ENCODE data around the gene CCL16.

CCL16 gene

GRCh38 chr17:35932586-35932985 lies 48.7 kb downstream of the CCL16 start:
- H3K9me3 ChIP-seq (ENCODE audit: control insufficient read depth, low read depth, low read length), result no peaks in the 10 kb centered on the region
- no peak overlapping the region for H3K9ac ChIP-seq (ENCODE audit: low read length)
- H3K36me3 ChIP-seq (ENCODE audit: control insufficient read depth, low read depth, low read length), result no peaks in the 10 kb centered on the region
- H3K4me3 ChIP-seq (ENCODE audit: low read length), result no peak overlapping the region
- H3K27me3 ChIP-seq (ENCODE audit: control insufficient read depth, insufficient read depth, low read length), result peaks cover 8% of the 10 kb centered on the region
- H3K27ac ChIP-seq (ENCODE audit: low read length), result no peak overlapping the region
- H3K4me1 ChIP-seq (ENCODE audit: control insufficient read depth, low read depth, low read length), result peaks cover 12% of the 10 kb centered on the region

DNA sequence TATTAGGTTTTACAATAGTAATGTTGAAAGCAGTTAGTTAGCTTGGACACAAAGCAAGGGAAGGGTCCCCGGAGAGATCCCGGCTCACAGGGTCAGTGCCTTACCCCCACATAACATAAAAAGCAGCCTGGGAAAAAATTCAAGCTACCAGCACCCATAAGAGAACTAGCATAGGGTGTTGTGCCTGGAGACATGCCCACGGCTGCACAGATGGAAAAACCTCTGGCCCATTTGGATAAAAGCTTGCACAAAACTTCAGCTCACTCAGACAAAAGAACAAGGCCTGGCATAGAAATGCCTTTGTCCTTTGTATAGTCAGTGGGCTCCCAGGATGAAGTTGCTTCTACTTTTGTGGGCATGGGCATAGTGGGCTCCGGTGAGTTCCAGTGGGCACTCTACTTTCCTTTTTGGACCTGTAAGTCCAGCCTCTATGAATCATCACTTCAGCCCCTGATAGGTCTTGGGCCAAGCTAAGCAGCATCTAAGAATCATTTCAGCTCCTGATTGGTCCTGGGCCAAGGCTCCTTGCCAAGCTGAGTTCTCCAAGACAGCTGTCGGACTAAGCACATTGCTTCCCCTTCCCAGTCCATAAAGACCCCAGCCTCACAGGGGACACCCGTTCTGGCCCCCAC lies 49.4 kb downstream of the CCL16 start:
- peaks cover 8% of the 10 kb centered on the region for H3K27me3 ChIP-seq (ENCODE audit: control insufficient read depth, insufficient read depth, low read length)
- H3K9me3 ChIP-seq (ENCODE audit: control insufficient read depth, low read depth, low read length), result no peaks in the 10 kb centered on the region
- H3K4me3 ChIP-seq (ENCODE audit: low read length), result no peak overlapping the region
- no peak overlapping the region for H3K9ac ChIP-seq (ENCODE audit: low read length)
- H3K4me1 ChIP-seq (ENCODE audit: control insufficient read depth, low read depth, low read length), result peaks cover 12% of the 10 kb centered on the region
- no peaks in the 10 kb centered on the region for H3K36me3 ChIP-seq (ENCODE audit: control insufficient read depth, low read depth, low read length)
- no peak overlapping the region for H3K27ac ChIP-seq (ENCODE audit: low read length)

DNA sequence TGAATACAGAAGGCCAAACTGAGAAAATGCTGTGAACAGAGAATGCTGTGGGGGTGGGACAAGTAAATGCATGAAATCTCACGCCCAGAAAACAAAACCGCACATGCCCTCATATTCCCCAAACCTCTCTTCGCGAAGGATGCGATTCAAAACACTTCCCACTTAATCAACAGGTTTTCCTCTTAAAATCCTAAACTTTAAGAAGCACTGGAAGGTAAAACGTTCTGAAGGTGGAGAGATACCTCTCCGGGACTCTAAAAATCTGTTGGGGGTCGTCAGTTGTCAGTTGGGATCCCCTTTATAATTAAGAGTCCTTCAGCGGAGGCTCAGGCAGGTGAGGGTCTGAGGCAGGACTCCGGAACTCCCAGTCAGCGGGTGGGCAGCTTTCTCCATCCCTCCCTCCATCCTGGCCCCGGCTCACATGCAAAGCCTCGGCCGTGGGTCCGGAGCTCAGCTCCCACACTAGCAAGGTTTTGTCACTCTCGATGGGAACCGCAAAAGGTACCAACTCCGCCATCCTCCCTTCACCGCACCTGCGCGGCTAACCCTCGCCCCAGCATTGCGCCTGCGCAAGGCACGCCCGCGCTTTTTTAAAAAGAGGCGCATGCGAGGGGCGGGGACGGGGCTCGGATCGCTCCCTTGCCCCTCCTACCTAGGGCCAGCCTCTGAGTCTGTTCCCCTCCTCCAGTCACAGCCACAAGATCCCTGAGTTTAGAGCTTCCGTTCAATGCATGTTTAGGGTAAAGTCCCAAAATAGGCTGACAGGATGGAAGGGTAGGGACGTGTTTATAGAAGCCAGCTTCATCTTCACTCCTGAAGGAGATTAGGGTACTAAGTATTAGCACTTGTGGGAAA lies 50.9 kb downstream of the CCL16 start, which contains the start of gene RDM1:
Gene RDM1, minus strand, starts transcription at position 563 of the 855 bp plus-strand sequence. Its CDS starts 46 bp downstream, at position 517.
- Histone ChIP-seq H3K9me3 (ENCODE audit: control insufficient read depth, low read depth, low read length) (no peaks in the 10 kb centered on the region), H3K4me1 (ENCODE audit: control insufficient read depth, low read depth, low read length) (peaks cover 12% of the 10 kb centered on the region), H3K9ac (ENCODE audit: low read length) (peak within 1 kb of the TSS; percentile 29), H3K36me3 (ENCODE audit: control insufficient read depth, low read depth, low read length) (no peaks in the 10 kb centered on the region), H3K27me3 (ENCODE audit: control insufficient read depth, insufficient read depth, low read length) (peaks cover 8% of the 10 kb centered on the region), H3K4me3 (ENCODE audit: low read length) (peak within 1 kb of the TSS; percentile 86), H3K27ac (ENCODE audit: low read length) (no peak within 1 kb of the TSS)

DNA sequence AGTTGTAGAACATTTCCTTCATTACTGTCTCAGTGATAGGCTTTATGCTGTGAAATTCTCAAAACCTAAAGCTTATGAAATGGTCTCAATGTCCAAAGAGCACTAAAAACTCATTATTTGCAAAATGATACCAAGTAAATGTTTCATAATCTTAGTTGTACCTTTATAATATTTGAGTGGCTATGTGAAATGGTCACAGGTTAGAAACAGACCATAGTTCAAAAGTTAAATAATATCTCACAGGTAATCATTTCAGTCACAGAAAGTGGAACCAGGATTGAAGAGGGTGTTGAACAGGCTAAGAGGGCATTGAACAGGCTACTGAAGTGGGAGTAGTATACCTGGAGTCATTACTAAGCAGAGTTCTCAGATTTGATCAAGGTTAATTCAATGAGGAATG lies 53.6 kb downstream of the CCL16 start:
- no peak overlapping the region for H3K27ac ChIP-seq (ENCODE audit: low read length)
- H3K27me3 ChIP-seq (ENCODE audit: control insufficient read depth, insufficient read depth, low read length), result peaks cover 8% of the 10 kb centered on the region
- H3K4me3 ChIP-seq (ENCODE audit: low read length), result no peak overlapping the region
- no peaks in the 10 kb centered on the region for H3K9me3 ChIP-seq (ENCODE audit: control insufficient read depth, low read depth, low read length)
- H3K36me3 ChIP-seq (ENCODE audit: control insufficient read depth, low read depth, low read length), result no peaks in the 10 kb centered on the region
- H3K9ac ChIP-seq (ENCODE audit: low read length), result no peak overlapping the region
- peaks cover 12% of the 10 kb centered on the region for H3K4me1 ChIP-seq (ENCODE audit: control insufficient read depth, low read depth, low read length)

Measured in iPS-18a (cell line).